CD4-positive, alpha-beta T cell treated with Interleukin-1 beta for 1 hour (primary cell): ENCODE results near the gene KIRREL3.
A peak's percentile ranks its signal among the peaks of the same experiment; 100 is the strongest.

Experiments
- DNase-seq, 2 donors: peaks; one replicate each; pipeline ENCODE4 v3.0.0-alpha.2; 2020 to 2022

The KIRREL3 gene

DNA sequence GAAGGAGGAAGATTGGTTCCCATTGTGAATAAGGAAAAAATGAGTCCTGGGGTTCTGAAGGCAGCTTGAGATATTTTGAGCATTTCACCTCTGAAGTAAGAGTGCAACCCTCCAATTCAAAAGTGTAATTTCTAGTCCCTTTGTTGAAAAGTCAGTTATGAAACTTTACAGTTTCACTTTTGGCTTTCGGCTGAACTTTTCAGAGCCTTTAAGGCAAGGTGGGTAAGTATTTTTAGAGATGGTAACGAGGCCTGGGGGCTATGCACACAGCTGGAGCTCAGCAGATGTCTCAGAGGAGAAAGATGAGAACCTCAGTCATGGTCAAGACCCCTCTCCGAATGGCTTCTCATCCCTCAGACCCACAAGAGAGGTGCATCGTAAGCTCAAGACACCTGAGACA lies 267.6 kb downstream of the KIRREL3 start:
- no peak for DNase-seq

GRCh38 chr11:126731576-126732142 lies 268.9 kb downstream of the KIRREL3 start:
- DNase-seq: no peak

- no peak for DNase-seq
Observed at GRCh38 chr11:126727381-126727780, 273.2 kb downstream of the KIRREL3 start.

DNA sequence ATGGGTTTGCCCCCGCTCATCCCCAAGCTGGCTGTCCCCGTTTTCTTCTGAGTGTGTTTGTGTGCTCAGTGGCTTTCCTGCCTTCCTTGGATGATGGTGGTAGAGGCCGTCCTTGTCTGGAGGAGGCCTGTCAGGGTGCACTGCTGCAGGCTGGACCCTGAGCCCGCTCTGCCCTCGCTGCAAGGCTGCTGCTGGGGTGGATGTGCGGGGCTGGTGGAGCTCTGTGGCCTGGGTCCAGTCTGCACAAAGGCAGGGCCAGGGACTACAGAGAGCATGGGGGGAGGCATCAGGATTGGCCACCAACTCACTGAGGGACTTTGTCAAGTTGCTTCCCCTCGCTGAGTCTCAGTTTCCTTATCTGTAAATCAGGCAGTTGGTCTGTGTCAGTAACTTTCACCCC lies 275.0 kb downstream of the KIRREL3 start:
- no peak for DNase-seq

GRCh38 chr11:126725043-126725442 lies 275.5 kb downstream of the KIRREL3 start:
- no peak for DNase-seq

- DNase-seq: no peak
Observed at GRCh38 chr11:126723665-126724045, 276.9 kb downstream of the KIRREL3 start.

GRCh38 chr11:126722956-126723664 lies 277.5 kb downstream of the KIRREL3 start:
- no peak for DNase-seq

- DNase-seq: no peak
Observed at GRCh38 chr11:126722006-126722736, 278.4 kb downstream of the KIRREL3 start.

DNA sequence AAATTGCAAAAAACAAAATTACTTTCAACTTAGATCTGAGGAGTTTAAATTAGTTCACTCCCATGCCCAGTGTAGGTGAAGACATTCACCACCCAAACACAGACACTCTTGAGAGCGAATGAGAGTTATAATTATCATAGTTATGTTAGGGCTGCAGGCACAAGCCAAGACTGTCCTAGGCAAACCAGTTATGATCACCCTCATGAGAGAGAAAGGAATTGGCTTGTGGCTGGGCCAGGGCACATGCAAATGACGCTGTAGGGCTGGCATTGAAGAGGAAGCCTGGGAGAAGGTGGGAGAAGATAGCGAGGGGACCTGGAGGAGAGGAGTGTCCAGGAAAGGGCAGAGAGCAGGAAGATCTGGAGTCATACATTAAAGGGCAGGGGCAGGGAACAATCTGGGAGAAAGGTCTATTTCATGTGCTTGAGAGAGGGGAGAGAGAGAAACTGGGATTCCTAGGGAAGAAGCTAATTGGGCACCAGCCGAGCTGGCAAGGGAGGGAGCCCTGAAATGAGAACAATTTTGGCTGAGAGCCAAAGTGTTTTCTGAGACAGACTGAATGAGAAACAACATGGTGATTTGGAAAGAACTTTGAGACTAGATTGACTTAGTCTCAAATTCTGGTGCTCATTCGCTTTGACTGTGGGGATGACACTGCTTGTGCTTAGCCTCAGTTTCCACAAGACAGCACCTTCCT lies 279.9 kb downstream of the KIRREL3 start:
- no peak for DNase-seq

DNA sequence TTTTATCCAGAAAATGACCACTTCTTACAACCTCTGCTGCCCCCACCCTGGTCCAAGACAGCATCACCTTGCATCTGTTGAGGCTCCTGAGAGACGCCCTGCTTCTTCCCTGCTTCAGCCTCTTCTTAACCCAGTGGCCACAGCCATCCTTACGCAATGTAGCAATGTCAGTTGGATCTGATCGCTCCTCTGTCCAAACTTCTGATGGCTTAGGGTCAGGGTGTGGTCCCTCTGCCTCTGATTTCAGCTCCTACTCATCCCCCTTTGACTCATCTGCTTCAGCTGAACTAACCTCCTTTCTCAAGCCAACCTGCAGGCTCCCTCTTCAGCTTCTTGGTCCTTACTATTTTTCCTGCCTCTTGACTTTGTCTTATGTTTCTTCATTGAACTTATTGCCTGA lies 280.8 kb downstream of the KIRREL3 start:
- no peak for DNase-seq

DNA sequence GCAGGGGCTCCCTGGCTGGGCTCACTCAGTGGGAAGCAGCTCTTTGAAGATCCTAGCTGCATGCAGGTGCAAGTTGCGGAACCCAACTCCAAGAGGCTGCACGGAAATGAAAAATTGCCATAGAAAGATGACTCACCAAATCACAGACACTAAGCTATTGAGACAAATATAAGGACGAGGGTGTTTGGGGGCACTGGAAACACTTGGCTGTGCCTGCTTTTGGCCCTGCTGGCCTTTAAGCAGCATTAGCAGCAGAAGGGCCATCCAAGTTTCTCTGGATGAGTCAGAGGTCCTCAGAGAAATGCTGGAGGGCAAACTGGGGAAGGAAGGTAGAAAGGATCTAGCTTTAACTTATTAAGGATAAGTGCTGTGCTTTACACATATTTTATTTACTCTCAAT lies 282.3 kb downstream of the KIRREL3 start:
- no peak for DNase-seq

GRCh38 chr11:126716456-126717083 lies 284.0 kb downstream of the KIRREL3 start:
- peak in 1 of 2 donors; percentile 14 for DNase-seq

GRCh38 chr11:126713806-126714205 lies 286.8 kb downstream of the KIRREL3 start:
- DNase-seq: no peak

GRCh38 chr11:126711977-126712625 lies 288.5 kb downstream of the KIRREL3 start:
- DNase-seq: no peak

DNA sequence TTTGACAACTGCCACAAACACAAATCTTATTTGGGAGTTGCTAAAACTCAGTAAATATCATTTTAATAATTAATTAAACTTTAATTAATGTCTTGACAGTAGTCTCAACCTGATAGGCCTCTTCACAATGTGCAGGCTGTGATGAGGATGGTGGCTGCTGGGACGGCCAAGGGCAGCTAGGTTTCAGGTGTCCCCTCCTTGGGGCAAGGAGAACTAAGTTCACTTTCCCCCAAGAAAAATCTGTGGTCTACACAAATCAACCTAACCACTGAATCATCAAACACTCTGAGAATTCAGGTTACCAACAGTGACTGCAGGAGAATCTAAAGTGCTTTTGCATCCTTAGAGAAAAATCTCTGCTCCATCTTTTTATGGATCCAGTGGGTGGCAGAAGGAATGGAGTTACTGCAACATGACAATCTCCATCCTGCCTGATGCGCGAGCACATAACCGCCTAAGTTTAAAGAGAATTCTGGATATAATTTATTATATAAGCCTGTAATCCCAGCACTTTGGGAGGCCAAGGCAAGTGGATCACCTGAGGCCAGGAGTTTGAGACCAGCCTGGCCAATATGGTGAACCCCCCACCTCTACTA lies 289.7 kb downstream of the KIRREL3 start:
- no peak for DNase-seq

DNA sequence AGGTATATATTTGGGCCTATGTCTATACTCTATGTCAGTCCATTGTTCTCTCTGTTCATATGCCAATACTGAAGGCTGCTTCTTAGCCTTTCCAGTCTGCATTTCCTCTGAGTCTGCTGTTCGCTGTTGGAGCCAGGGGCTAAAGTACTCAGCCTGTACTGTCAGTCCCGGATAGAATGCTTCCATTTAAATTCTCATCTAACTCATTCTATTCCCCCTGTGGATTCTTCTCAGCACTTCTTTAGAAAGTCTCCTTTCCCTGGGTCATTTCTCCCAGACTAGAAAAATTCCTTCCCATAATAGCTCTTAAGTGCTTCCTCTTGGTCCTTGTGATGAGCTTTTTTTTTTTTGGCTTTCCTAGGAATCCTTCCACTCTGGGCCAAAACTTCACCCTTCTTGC lies 293.1 kb downstream of the KIRREL3 start:
- no peak for DNase-seq

- no peak for DNase-seq
Observed at GRCh38 chr11:126704096-126704495, 296.5 kb downstream of the KIRREL3 start.

DNA sequence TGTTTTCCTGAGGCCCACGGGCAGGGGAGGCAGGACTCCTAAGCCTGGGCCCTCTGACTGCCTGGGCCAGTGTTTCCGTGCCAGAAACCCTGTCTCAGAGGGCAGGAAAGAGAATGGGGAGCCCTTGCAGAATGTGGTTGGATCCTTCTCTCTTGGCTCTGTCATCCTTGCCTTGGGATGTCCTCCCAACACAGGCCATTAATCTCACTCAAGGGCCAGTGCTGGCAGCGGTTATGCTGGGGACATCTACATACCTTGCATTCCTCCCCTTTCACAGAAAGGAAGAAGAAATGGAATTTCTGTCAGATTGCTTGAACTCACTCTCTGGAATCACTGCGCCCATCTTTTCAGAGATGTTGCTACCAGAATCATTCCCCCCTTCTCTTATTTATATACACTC lies 296.9 kb downstream of the KIRREL3 start:
- DNase-seq: no peak

DNA sequence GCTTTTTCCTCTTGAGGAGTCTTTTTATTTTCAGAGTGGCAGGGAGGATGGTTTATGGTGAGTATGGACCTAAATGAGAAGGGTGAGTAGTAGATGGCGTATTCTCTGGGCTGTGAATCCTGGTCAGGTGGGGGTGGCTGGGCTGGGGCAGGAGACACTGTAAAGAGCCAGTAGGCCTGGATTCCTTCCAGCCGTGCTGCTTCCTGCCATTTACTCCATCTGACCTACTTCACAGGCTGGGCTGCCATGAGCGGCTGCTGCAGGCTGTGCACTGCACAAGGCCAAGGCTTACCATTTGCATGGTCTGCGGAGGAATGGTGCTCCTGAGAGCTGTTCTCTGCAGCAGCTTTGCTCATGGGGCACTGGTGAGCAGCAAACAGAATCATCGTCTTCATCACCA lies 297.6 kb downstream of the KIRREL3 start:
- DNase-seq: no peak

DNA sequence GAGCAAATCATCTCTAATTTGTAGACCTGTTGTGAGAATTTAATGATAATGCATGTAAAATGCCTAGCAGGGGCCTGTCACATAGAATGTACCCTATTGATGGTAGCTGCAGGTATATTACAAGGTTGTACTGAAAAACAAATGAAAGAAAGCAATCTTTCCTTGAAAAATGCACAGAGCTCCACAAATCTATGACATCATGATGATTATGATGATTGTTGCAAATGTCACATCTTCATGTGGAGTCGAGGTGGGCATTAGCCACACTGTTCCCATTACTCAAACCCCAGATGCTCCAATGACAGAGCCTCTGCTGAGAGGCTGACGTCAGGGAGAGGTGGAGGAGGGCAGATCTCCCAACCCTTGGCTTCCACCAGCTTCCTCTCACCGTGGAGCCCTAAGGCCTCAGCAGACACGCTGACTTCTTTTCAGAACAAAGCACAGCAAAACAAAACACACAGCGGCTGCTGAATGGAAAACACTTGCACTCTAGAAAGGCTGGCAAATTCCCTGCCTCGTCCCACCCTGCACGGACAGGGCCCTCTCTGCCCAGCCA lies 298.3 kb downstream of the KIRREL3 start:
- DNase-seq: no peak

GRCh38 chr11:126701520-126701897 lies 299.1 kb downstream of the KIRREL3 start:
- no peak for DNase-seq
